WI38 (cell line): ENCODE data around the gene SWSAP1.

ENCODE experiments used
- H3K4me3 ChIP-seq: 2 replicates; pipeline ENCODE4 v1.5.1; 2011; ENCODE audit warnings: low read depth, mild to moderate bottlenecking, control low read depth, low read length
- CTCF ChIP-seq: IDR thresholded peaks from 2 replicates; pipeline ENCODE4 v1.5.1; 2012; ENCODE audit warnings: low read depth, mild to moderate bottlenecking, control low read depth, low read length

Gene SWSAP1

GRCh38 chr19:11364935-11365334, 9.5 kb upstream of the SWSAP1 start:
- no peak overlapping the region for H3K4me3 ChIP-seq
- TF ChIP-seq CTCF = no peak

GRCh38 chr19:11365557-11366117, 8.8 kb upstream of the SWSAP1 start:
- H3K4me3 ChIP-seq = no peak overlapping the region
- no peak for TF ChIP-seq CTCF

GRCh38 chr19:11367528-11367927, 6.9 kb upstream of the SWSAP1 start:
- TF ChIP-seq CTCF = no peak
- no peak overlapping the region for H3K4me3 ChIP-seq

DNA sequence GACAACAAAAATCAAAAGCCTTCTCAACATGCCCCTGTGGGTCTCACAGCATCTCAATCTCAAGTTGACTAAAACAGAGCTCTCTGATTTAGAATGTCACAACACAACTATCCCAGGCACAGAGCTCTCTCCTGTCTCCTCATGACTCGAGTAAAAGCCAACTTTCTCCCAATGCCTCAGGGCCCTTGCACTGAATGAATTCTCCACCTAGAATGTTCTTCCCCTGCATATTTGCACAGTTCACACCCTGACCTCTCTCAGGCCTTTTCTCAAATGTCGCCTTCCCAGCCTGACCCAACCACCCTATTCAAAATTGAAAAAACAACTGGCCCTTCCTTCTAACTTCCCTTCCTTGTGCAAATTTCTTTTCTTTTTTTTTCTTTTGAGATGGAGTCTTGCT, 3.7 kb upstream of the SWSAP1 start:
- TF ChIP-seq CTCF = no peak

GRCh38 chr19:11373166-11373884, 1.1 kb upstream of the SWSAP1 start:
- no peak for TF ChIP-seq CTCF
- no peak overlapping the region for H3K4me3 ChIP-seq

More for the DNA sequence above, 3.7 kb upstream of the SWSAP1 start:
- H3K4me3 ChIP-seq = no peak overlapping the region

DNA sequence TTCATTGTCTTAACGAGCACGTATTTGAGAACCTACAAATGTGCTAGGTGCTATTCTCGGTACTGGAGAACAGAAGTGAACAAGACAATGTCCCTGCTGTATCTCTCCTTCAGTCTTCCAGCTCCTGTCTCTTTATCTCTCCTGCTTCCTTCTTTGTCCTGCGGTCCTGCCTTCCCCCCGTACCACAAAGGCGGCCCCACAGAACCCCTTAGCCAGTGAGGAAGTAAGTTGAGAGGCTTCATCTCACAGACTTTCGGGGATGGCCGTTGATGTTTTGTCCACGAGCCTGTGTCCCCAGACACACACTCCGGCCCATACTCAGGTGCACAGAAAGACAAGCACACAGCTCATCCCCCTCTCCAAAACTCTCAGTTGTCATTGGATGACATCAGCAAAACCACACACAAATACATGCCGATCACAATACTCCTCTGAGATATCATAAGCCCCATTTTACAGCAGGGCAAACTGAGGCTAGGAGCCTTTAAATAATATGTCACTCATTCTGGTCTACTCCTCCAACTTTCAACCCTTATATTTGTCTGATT, 507 bp upstream of the SWSAP1 start:
- peak overlapping the region; percentile 76 for H3K4me3 ChIP-seq
- no peak for TF ChIP-seq CTCF
